NCI-H146 (cell line): ENCODE data around the gene STT3A.

ENCODE experiments used
- DNase-seq: peaks from one replicate; lab custom pipeline; 2025; lab: John Stamatoyannopoulos, UW

Gene STT3A

DNA sequence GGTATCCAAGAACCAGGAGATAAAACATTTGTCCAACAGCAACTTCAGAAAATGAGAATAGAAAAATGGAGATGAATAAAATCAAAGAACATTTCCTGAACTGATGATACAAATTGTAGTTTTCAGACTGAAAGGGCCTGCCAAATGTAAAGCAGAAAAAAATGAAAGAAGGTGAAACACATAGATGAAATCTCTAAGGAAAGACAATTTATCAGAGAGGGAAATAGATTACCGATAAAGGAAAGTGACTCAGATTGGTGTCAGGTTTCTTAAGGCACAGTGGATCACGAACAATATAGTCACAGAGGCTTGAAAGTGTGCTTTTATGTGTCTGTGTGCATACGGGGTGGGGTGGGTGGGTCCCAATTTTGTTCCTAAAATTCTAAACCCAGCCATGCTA is 4.1 kb upstream of the STT3A start:
- no peak for DNase-seq

GRCh38 chr11:125591649-125592304 is 875 bp upstream of the STT3A start:
- peak; percentile 57 for DNase-seq

- peak; percentile 75 for DNase-seq
Observed at GRCh38 chr11:125593114-125593820, 615 bp downstream of the STT3A start.

GRCh38 chr11:125594958-125595357 is 2.3 kb downstream of the STT3A start:
- no peak for DNase-seq

DNA sequence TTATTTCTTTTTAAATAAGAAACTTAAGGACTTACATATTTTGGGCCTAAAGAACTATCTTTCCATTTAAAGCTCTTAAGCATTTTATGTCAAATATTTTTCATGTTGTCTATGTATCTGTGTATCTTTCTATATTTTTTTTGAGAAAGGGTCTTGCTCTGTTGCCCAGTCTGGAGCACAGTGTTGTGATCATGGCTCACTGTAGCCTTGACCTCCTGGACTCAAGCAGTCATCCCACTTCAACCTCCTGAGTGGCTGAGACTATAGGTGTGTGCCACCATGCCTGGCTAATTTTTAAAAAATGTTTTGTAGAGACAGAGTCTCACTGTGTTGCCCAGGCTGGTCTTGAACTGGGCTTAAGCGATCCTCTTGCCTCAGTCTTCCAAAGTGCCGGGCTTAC is 8.0 kb downstream of the STT3A start:
- DNase-seq = no peak

GRCh38 chr11:125603207-125603606 is 10.6 kb downstream of the STT3A start:
- no peak for DNase-seq

- DNase-seq = no peak
Observed at GRCh38 chr11:125605417-125605816, 12.8 kb downstream of the STT3A start.

DNA sequence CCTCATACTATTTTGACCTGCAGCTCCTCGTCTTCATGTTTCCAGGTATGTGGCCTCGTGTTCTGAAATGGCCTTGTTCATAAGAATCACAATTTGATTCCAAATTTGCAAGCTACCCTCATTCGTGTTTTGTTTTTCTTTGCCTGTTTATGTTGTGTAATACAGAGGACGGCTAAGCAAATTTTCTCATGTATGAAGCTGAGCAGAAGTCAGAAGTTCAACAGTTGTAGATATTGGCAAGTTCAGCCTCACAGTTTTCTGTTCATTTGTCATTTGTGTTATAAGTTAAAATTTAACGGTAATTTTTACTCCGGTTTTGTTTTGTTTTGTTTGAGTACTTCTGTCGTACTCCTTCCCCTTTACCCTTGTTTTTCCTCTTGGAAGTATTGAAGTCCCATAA is 16.9 kb downstream of the STT3A start:
- DNase-seq = no peak

DNA sequence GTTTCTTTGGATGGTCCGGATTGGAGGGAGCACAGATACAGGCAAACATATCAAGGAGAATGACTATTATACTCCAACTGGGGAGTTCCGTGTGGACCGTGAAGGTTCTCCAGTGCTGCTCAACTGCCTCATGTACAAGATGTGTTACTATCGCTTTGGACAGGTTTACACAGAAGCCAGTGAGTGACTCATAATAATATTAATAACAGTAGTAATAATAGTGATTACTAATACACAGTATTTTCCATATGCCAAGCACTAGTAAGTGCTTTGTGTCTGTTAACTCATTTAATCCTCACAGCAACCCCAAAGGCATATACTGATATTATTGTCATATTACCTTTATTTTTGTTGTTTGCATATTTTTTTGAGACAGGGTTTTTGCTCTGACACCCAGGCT is 25.7 kb downstream of the STT3A start:
- DNase-seq = no peak

- DNase-seq = no peak
Observed at GRCh38 chr11:125621995-125622394, 29.3 kb downstream of the STT3A start.

- no peak for DNase-seq
Observed at GRCh38 chr11:125623064-125623463, 30.4 kb downstream of the STT3A start.

GRCh38 chr11:125624756-125625213 is 32.1 kb downstream of the STT3A start, which contains the start of gene CHEK1:
CHEK1 (plus strand) TSS chr11:125625163; CDS start chr11:125626769, 1,606 bp downstream.
- no peak for DNase-seq

- no peak for DNase-seq
Observed at GRCh38 chr11:125625225-125625629, 32.6 kb downstream of the STT3A start.

- peak; percentile 93 for DNase-seq
Observed at GRCh38 chr11:125625630-125626287, 33.1 kb downstream of the STT3A start.

DNA sequence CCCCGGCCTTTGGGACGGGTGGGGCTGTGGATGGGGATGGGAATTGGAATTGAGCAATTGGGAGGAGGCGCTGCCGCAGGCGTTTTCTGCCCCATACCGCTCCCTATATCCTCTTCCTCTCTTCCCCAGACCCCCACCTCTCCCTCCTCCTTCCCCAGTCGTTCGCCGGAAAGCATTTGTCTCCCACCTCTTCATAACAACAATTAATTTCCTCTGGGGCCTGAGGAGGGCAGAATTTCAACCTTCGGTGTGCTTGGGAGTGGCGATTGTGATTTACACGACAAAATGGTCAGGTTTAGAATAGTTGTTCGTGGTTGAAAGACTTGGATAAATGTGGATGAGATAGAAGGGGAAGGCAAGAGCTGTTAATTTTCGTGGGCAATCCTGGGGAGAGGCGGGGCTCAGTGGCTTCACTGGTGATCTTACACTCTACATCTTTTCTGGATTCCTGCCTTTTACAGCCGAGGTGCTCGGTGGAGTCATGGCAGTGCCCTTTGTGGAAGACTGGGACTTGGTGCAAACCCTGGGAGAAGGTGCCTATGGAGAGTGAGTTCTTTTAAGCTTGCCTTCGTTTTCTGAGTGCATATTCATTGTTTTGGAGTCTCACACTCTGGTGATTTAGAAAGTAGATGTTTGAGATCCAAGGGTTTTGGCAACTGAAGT is 33.8 kb downstream of the STT3A start:
- DNase-seq = no peak

GRCh38 chr11:125627236-125627910 is 34.7 kb downstream of the STT3A start:
- no peak for DNase-seq

DNA sequence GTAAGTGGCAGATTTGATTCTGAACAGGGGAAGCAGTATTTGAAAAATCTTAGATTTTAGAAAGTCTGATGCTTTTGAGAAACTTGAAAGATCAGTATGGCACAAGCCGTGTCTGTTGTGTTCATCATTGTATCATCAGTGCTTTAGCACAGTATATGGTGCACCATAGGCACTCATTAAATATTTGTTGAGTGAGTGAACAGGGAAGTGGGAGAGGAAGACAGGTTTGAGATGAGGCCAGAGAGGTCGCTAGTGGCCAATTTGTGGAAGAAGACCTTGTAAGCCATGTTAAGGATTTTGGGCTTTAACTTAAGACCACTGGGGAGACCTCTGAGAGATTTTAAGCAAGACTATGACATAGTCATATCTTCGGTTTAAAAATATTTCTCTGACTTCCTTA is 45.2 kb downstream of the STT3A start:
- no peak for DNase-seq

- DNase-seq = no peak
Observed at GRCh38 chr11:125638315-125638714, 45.7 kb downstream of the STT3A start.

DNA sequence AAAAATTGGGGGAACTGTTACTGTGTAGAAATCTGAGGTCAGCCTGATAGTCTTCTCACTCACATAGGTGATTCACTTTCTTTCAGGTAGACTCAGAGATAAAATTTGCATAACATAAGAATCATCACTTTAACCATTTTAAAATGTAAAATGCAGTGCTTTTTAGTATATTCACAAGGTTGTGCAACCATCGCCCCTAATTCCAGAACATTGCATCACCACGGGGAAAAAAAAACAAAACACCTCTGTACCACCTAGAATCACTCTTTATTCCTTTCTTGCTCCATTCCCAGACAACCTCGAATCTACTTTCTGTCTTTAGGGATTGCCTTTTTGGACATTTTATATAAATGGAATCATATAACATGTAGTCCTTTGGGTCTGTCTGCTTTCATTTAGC is 53.2 kb downstream of the STT3A start:
- no peak for DNase-seq

DNA sequence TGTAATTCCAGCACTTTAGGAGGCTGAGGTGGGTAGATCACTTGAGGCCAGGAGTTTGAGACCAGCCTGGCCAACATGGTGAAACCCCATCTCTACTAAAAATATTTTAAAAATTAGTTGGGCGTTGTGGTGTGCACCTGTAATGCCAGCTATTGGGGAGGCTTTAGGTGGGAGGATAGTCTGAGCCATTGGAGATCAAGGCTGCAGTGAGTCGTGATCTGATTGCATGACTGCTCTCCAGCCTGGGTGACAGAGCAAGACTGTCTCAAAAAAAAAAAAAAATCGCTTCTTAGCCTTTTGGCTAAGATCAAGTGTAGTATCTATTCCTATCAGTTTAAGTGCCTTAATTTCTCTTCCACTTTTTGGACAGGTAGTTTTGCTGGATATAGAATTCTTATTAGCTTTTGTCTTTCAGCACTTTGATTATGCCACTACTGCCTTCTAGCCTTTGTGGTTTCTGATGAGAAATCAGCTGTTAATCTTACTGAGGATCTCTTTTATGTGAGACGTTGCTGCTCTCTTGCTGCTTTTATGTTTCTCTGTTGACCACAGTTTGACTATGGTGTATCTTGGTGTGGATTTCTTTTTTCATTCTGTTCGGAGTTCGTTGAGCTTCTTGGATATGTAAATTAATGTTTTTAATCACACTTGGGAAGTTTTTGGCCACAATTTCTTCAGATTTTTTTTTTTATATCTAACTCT is 57.0 kb downstream of the STT3A start:
- DNase-seq = no peak

- DNase-seq = peak; percentile 48
Observed at GRCh38 chr11:125662689-125663088, 70.0 kb downstream of the STT3A start.
